PC-3 (cell line): ENCODE results near the gene HEXD. TPM values are rescaled to one million over a fixed set of nuclear protein-coding genes. Genes with fewer than 3 reads are reported as not detected.

Experiments used
- ATAC-seq: fragments of 200-7000 bp; cut with Tn5 transposase; 2 replicates; pipeline ENCODE4 v1.9.1; 2020; ENCODE audit warnings: mild to moderate bottlenecking, moderate library complexity
- BruUV-seq: library from RNA; stranded (reverse); fragments of 400-500 nt; replicated peaks from 2 replicates; lab custom pipeline; 2021; lab: Mats Ljungman, UMichigan
- CTCF ChIA-PET: fragments of 300-600 bp; sonication (Branson Sonifier 250); formaldehyde crosslinking; loops from one replicate; lab custom pipeline; 2022; ENCODE audit warnings: antibody characterized with exemption; lab: Charles Lee
- POLR2A ChIA-PET: fragments of 300-600 bp; sonication (Branson Sonifier 250); formaldehyde crosslinking; loops from one replicate; lab custom pipeline; 2022; ENCODE audit warnings: antibody characterized with exemption; ENCODE audit not compliant: unreplicated experiment; lab: Charles Lee
- DNase-seq: peaks from one replicate; pipeline ENCODE4 v3.0.0-alpha.2; 2015
- H2AFZ ChIP-seq: fragments of 300-600 bp; sonication (generic); 2 replicates; pipeline ENCODE4 v1.6.0; 2016; ENCODE audit warnings: antibody characterized with exemption, low read length
- H3F3A ChIP-seq: fragments of 300-600 bp; sonication (generic); one replicate; pipeline ENCODE4 v1.6.0; 2017; ENCODE audit warnings: antibody characterized with exemption, low read length, control low read depth, mild to moderate bottlenecking; ENCODE audit not compliant: unreplicated experiment
- H3K27ac ChIP-seq: fragments of 300-600 bp; sonication (generic); 2 replicates; pipeline ENCODE4 v1.5.1; 2016; ENCODE audit warnings: mild to moderate bottlenecking, low read length
- H3K27me3 ChIP-seq: fragments of 300-600 bp; sonication (generic); 2 replicates; pipeline ENCODE4 v1.6.1; 2016; ENCODE audit warnings: low read length, mixed read lengths
- H3K36me3 ChIP-seq: fragments of 300-600 bp; sonication (generic); 2 replicates; pipeline ENCODE4 v1.6.1; 2016; ENCODE audit warnings: low read depth, mixed run types, low read length, mixed read lengths
- H3K4me1 ChIP-seq: fragments of 300-600 bp; sonication (generic); 2 replicates; pipeline ENCODE4 v1.5.1; 2016; ENCODE audit warnings: low read length; ENCODE audit not compliant: insufficient read depth
- H3K4me2 ChIP-seq: fragments of 300-600 bp; sonication (generic); 2 replicates; pipeline ENCODE4 v1.6.0; 2016; ENCODE audit warnings: low read length
- H3K4me3 ChIP-seq: fragments of 300-600 bp; sonication (generic); 2 replicates; pipeline ENCODE4 v1.5.1; 2016; ENCODE audit warnings: mild to moderate bottlenecking, low read length, mixed read lengths
- H3K79me2 ChIP-seq: fragments of 300-600 bp; sonication (generic); 2 replicates; pipeline ENCODE4 v1.6.1; 2017; ENCODE audit warnings: low read length, mixed read lengths
- H3K9ac ChIP-seq: fragments of 300-600 bp; sonication (generic); 2 replicates; pipeline ENCODE4 v1.6.0; 2016; ENCODE audit warnings: mild to moderate bottlenecking, low read length
- H3K9me2 ChIP-seq: fragments of 300-600 bp; sonication (generic); replicated peaks from 2 replicates; pipeline ENCODE4 v1.6.1; 2016; ENCODE audit warnings: mixed run types, low read length, mixed read lengths
- H3K9me3 ChIP-seq: fragments of 300-600 bp; sonication (generic); 2 replicates; pipeline ENCODE4 v1.6.1; 2016; ENCODE audit warnings: low read length, mixed read lengths
- H4K20me1 ChIP-seq: fragments of 300-600 bp; sonication (generic); 2 replicates; pipeline ENCODE4 v1.6.1; 2016; ENCODE audit warnings: low read length, mixed read lengths
- EZH2 ChIP-seq: fragments of 300-600 bp; sonication (generic); IDR thresholded peaks from one replicate; pipeline ENCODE4 v1.6.1; 2017; ENCODE audit warnings: antibody characterized with exemption, mild to moderate bottlenecking, low read length; ENCODE audit not compliant: unreplicated experiment
- EZH2phosphoT487 ChIP-seq: fragments of 300-600 bp; sonication (generic); IDR thresholded peaks from 2 replicates; pipeline ENCODE4 v1.6.1; 2018; ENCODE audit warnings: mild to moderate bottlenecking, antibody characterized with exemption, low read length, borderline replicate concordance
- intact Hi-C: fragments of 100-400 bp; cut with micrococcal nuclease; formaldehyde crosslinking; loops from 2 replicates; pipeline ENCODE4 v1.9.0; 2023
- total RNA-seq: library from RNA; depleted of rRNA; stranded (reverse); fragments of >200 nt; gene quantifications from 2 replicates; pipeline ENCODE4 v1.2.3, GENCODE V29; 2014
- TF ChIP-seq, protein P1 (sequence below): fragments of 300-600 bp; sonication (generic); conservative IDR thresholded peaks from 2 replicates; pipeline ENCODE4 v1.5.1; 2017; ENCODE audit warnings: antibody characterized with exemption, low read depth, mild to moderate bottlenecking, low read length

HEXD gene
- total RNA-seq, 1 experiment from 2014 or later = 12.7 TPM

DNA sequence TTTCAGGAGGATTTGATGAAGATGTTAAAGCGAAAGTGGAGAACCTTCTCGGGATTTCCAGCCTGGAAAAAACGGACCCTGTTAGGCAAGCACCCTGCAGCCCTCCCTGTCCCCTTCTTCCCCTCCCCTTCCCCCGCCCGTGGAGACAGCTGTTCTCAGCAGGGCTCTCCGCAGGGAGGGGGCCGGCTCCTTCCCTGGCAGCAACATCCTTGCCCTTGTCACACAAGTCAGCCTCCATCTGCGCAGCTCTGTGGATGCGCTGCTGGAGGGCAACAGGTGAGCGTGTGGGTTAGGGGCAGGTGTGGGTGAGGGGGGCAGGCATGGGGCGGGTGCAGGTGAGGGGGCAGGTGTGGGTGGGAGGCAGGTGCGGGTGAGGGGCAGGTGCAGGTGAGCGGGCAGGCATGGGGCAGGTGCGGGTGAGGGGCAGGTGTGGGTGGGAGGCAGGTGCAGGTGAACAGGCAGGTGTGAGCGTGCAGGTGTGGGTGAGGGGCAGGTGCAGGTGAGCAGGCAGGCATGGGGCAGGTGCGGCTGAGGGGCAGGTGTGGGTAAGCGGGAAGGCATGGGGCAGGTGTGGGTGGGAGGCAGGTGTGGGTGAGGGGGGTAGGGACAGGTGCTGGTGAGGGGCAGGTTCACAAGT lies 23.0 kb downstream of the HEXD start:
- Histone ChIP-seq H3K36me3 (no peaks in the 10 kb centered on the region), H3K4me3 (no peak overlapping the region), H3K4me2 (no peak overlapping the region), H3F3A (no peaks in the 10 kb centered on the region), H3K27me3 (no peaks in the 10 kb centered on the region), H3K79me2 (no peaks in the 10 kb centered on the region), H3K4me1 (no peaks in the 10 kb centered on the region), H3K27ac (no peak overlapping the region), H3K9me3 (no peaks in the 10 kb centered on the region), H2AFZ (no peak overlapping the region), H3K9ac (no peak overlapping the region), H4K20me1 (no peaks in the 10 kb centered on the region), H3K9me2 (no peaks in the 10 kb centered on the region)
- POLR2A ChIA-PET = no interaction called here
- ATAC-seq = no peak
- no TSS peak for BruUV-seq
- CTCF ChIA-PET = no interaction called here
- TF ChIP-seq EZH2phosphoT487 (no peak), EZH2 (no peak)
- TF ChIP-seq, protein P1, sequence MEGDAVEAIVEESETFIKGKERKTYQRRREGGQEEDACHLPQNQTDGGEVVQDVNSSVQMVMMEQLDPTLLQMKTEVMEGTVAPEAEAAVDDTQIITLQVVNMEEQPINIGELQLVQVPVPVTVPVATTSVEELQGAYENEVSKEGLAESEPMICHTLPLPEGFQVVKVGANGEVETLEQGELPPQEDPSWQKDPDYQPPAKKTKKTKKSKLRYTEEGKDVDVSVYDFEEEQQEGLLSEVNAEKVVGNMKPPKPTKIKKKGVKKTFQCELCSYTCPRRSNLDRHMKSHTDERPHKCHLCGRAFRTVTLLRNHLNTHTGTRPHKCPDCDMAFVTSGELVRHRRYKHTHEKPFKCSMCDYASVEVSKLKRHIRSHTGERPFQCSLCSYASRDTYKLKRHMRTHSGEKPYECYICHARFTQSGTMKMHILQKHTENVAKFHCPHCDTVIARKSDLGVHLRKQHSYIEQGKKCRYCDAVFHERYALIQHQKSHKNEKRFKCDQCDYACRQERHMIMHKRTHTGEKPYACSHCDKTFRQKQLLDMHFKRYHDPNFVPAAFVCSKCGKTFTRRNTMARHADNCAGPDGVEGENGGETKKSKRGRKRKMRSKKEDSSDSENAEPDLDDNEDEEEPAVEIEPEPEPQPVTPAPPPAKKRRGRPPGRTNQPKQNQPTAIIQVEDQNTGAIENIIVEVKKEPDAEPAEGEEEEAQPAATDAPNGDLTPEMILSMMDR = no peak
- DNase-seq = no peak
- intact Hi-C loops = no loop called here

DNA sequence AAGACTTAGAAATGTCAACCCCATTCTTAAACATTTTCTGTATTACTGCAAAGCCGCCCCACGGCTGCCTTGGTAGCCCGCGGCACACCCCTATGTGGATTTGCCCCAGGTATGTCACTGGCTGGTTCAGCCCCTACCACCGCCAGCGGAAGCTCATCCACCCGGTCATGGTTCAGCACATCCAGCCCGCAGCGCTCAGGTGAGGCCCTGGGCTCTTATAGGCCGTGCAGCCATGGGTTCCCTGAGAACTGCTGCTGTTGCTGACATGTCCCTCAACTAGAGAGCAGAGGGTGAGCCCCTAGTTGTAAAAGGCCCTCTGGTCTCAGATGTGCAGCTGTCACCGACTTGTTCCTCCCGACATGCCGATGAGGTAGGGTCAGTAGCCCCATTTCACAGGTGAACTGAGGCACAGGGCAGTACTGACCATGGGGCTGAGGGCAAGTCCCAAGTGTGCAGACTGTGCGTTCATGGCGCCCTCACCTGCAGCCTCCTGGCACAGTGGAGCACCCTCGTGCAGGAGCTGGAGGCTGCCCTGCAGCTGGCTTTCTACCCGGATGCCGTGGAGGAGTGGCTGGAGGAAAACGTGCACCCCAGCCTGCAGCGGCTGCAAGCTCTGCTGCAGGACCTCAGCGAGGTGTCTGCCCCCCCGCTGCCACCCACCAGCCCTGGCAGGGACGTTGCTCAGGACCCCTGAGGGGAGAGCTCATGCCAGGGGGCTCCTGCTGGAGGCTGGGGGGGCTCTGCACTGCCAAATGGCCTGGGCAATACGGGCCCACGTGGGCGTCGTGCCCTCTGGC lies 23.7 kb downstream of the HEXD start:
- Histone ChIP-seq H3K9me2 (no peaks in the 10 kb centered on the region), H3K27ac (no peak overlapping the region), H3K4me1 (no peaks in the 10 kb centered on the region), H2AFZ (no peak overlapping the region), H3K4me2 (no peak overlapping the region), H3F3A (no peaks in the 10 kb centered on the region), H3K27me3 (no peaks in the 10 kb centered on the region), H3K36me3 (no peaks in the 10 kb centered on the region), H3K79me2 (no peaks in the 10 kb centered on the region), H4K20me1 (no peaks in the 10 kb centered on the region), H3K4me3 (no peak overlapping the region), H3K9ac (no peak overlapping the region), H3K9me3 (no peaks in the 10 kb centered on the region)
- no peak for DNase-seq
- no peak for ATAC-seq
- intact Hi-C loops = no loop called here
- POLR2A ChIA-PET = no interaction called here
- no TSS peak for BruUV-seq
- CTCF ChIA-PET = no interaction called here
- TF ChIP-seq EZH2 = no peak
- no peak for TF ChIP-seq EZH2phosphoT487
- TF ChIP-seq, protein P1 = no peak
